NCI-H128 (cell line): ENCODE measurements around the gene ANKIB1.
"Not testable (repeated sequence)": the region's sequence is repeated elsewhere in the genome, so short reads cannot be mapped to it uniquely, and the experiment has no call there.

Experiments
- DNase-seq: peaks from one replicate; lab custom pipeline; 2025; ENCODE audit not compliant: unreplicated experiment; lab: John Stamatoyannopoulos, UW

ANKIB1 gene

GRCh38 chr7:92245487-92246359 is at the start of gene ANKIB1, which contains the start of gene KRIT1:
Gene ANKIB1, plus strand, starts transcription at chr7:92245974. Its CDS starts 49,005 bp downstream, at chr7:92294979.
Gene KRIT1, minus strand, starts transcription at chr7:92245914. Its CDS starts 3,779 bp downstream, at chr7:92242135.
- peak; percentile 65 for DNase-seq

DNA sequence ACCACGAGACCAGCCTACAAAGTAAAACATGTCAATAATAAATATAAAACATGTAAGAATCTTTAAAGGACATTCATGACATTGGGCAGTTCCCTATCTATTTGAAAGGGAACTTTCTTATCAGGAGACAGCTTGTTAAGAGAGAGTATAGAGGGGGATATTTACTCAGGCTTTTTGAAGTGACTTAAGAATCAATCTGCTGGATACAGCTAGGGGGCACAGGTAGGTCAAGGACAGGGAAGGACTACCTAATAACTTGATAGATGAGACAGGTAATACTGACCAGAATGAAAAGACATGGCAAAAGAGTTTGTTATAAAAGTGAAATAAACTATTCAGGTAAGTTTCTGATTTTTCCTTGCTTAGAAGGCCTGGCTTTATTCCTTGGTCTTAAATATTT is 45.0 kb upstream of the ANKIB1 start:
- no peak for DNase-seq

GRCh38 chr7:92205987-92206386 is 39.8 kb upstream of the ANKIB1 start:
- DNase-seq = no peak

GRCh38 chr7:92206672-92207071 is 39.1 kb upstream of the ANKIB1 start:
- DNase-seq = no peak

DNA sequence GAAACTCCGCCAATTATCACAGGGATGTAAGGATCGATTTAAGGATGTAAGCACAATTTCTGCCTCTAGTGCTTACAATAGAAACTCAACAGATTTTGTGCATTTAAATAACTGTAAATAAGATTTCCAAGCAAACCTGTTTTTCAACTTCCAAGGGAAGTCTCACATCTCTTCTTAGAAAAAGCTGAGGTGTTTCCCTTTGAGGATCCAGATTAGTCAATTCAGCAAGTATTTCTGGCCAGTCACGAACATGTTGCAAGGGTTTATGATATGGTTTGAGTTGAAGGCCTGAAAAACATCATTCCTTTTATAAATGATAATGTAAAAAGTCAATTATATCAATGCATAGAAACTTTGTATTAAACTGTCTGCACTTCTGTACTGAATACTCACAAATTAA is 24.0 kb upstream of the ANKIB1 start:
- no peak for DNase-seq

DNA sequence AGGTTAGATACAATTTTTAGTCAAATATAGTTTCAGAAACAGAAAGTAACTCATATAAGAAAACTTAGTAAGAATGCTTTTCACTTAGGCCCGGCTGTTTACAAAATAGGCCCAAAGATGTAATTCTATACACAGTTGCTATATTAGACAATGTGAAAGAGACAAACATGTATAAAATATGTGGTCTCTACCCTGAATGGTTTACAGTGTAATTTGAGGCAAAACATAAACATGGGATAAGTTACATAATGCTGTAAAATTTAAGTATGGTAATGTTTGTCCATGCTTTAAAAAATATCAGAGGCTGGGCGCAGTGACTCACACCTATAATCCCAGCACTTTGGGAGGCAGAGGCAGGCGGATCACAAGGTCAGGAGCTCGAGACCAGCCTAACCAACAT is 18.8 kb upstream of the ANKIB1 start:
- no peak for DNase-seq

- DNase-seq = no peak
These were observed 17.7 kb upstream of the ANKIB1 start for GRCh38 chr7:92228100-92228499.

DNA sequence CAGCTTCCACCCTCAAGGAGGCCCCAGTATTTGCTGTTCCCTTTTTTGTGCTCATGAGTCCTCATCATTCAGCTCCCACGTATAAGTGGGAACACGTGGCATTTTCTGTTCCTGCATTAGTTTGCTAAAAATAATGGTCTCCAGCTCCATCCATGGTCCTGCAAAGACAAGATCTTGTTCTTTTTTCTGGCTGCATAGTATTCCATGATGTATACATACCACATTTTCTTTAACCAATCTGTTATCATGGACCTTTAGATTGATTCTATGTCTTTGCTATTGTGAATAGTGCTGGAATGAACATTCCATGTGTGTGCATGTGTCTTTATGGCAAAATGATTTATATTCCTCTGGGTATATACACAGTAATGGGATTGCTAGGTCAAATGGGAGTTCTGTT is 17.0 kb upstream of the ANKIB1 start:
- no peak for DNase-seq

DNA sequence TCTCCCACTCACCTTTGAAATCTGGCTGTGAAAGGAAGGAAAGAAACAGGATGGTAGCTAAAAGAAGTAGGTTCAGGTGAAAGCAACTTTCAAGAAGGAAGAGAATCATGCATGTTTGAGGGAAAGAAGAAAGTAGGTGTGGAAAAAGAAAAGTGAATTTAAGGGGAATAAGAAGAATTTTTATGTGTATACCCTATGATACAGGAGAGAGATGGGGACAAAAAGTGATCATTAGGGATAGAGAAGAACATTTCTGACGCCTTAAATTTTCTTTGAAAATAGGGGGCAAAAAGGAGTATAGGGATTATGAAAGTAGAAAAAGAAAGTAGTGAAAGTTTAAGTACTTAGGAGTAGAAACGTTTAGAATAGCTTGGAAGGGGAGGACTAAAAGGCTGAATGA is 15.2 kb upstream of the ANKIB1 start:
- no peak for DNase-seq

DNA sequence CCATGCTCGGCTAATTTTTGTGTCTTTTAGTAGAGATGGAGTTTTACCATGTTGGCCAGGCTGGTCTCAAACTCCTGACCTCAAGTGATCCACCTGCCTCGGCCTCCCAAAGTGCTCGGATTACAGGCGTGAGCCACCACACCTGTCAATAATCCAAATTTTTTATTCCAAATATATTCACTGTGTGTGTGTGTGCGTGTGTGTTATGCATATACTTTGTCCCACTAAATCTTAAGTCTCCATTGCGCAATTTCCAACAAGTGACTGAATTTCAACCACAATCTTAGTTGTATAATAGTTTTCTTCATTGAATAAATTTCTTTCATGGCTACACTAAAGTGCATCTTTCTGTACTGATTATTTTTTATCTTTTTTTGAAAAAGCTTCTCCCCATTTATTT is 2.8 kb upstream of the ANKIB1 start:
- DNase-seq = no peak

- no peak for DNase-seq
These were observed 827 bp upstream of the ANKIB1 start for GRCh38 chr7:92244808-92245486.

GRCh38 chr7:92246360-92247101 is 757 bp downstream of the ANKIB1 start:
- no peak for DNase-seq

- DNase-seq = no peak
These were observed 4.8 kb downstream of the ANKIB1 start for GRCh38 chr7:92250603-92251002.

- no peak for DNase-seq
These were observed 5.4 kb downstream of the ANKIB1 start for GRCh38 chr7:92251181-92251580.

DNA sequence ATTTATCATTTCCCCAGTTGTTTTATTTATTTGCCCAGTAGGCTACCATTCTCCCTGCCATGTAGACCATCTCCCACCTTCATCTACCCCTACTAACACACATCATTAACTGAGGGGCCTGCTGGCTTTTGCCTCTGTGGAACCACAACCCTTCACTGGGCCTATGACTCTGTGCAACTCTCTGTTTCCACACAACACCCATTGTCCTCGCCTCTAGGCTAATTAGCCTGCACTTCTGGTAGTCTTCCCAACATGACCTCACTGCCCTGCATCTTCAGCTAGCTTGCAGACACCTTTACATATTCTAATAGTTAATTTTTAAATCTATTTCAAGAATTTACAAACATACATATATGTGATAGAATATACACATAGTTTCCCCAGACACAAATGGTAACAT is 7.5 kb downstream of the ANKIB1 start:
- no peak for DNase-seq

GRCh38 chr7:92254800-92255199 is 9.0 kb downstream of the ANKIB1 start:
- not testable (repeated sequence) for DNase-seq

DNA sequence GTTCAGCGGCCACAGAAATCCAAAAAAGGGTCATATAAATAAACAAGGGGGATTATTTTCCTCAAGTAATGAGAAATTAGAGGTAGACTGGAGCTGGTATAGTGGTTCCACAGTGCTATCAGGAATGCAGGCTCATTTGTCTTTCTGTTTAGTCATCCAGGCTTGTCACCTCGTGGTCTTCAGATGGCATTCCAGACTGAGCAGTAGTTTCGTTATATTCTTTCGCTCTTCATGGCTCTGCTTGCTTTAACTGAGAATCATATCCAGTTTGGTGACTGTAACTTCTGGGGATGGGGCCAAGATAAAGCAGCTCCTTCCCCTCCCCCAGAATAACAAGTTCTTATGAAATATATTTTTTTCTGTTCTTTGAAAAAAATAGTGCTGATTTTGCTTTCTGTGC is 9.5 kb downstream of the ANKIB1 start:
- DNase-seq = no peak

DNA sequence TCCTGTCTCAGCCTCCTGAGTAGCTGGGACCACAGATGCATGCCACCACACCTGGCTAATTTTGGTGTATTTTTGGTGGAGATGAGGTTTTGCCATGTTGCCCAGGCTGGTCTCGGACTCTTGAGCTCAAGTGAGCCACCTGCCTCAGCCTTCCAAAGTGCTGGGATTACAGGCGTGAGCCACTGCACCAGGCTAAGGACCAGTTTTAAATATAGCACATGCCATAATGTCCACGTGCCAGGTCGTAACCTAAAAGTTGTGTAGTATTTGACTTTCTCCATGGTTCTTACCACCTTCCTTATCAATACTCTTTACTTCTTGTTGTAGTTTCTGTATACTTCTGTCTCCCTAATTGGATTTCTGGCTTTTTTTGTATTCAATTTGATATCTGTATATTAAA is 13.3 kb downstream of the ANKIB1 start:
- DNase-seq = no peak

DNA sequence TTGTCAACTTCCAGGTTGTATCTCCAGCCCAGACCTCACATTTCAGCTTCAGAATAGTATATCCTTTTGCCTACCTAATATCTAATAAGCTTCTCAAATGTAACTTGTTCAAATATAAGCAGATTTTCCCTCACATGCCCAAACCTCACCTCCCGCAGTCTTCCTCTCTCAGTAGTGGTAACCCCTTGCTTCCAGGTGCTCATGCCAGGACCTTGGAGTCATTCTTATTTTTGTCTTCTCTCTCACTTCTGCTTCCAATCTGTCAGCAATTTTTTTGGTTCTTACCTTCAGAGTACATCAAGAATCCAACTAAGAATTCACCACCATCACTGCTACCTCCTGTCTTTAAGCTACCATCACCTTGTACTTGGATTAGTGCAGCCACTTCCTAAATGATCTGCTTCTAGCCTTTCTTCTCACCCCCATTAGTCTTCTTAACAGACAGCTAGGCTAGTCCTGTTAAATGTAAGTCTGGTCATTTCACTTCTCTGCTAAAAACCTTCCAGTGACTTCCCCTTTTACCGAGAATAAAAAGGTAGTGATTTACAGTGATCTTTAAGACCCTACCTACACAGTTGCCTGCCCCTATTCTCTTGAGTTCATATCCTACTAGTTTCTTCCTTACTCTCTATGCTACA is 14.0 kb downstream of the ANKIB1 start:
- no peak for DNase-seq

DNA sequence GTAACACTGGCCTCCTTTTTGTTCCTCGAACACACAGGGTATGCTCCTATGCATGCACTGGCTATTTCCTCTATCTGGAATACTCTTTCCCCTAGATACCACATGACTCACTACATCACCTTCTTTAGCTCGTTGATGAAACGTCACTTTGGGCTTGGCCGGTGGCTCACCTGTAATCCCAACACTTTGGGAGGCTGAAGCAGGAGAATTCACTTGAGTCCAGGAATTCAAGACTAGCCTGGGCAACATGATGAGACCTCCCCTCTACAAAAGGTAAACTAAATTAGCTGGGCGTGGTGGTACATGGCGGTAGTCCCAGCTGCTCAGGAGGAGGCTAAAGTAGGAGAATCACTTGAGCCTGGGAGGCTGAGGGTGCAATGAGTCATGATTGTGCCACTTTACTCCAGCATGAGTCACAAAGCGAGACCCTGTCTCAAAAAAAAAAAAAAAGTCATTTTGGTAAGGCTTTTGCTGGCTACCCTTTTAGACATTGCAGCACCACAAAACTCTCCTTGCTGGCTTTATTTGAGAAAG is 14.5 kb downstream of the ANKIB1 start:
- no peak for DNase-seq
